ENCODE results near the gene BHLHE41. TPM values are rescaled to one million over a fixed set of nuclear protein-coding genes. Genes with fewer than 3 reads are reported as not detected.

The BHLHE41 gene
- total and polyA plus RNA-seq, 4 donors: 4.3 to 49.9 (median 9.1) TPM

- no peaks in the 10 kb centered on the region for H3K27me3 ChIP-seq (ENCODE audit: control insufficient read depth in 1 of 2, insufficient read depth in 2 of 2, low read length in 1 of 2)
- intact Hi-C loops (cut with DNase I): loop anchor here in 1 of 2 donors (5.0 to 10.0 kb wide), 2 partner anchors 148 to 409 kb away; no protein-coding TSS in a partner anchor
- ATAC-seq (ENCODE audit: low FRiP score) (peak; percentile 3), DNase-seq (no peak)
- no peaks in the 10 kb centered on the region for H3K36me3 ChIP-seq (ENCODE audit: control insufficient read depth in 1 of 2, insufficient read depth in 2 of 2, low read length in 1 of 2)
- 29 to 32% methylated on average over 6 of the region's 6 CpGs for WGBS, 2 donors
- H3K9me3 ChIP-seq (ENCODE audit: control insufficient read depth, low read length): no peaks in the 10 kb centered on the region
- no peak overlapping the region for H3K27ac ChIP-seq (ENCODE audit: low read depth in 1 of 2, low read length in 2 of 2)
- H3K4me3 ChIP-seq (ENCODE audit: low read length in 2 of 2): peak overlapping the region in 1 of 2 donors; percentile 60
- no peaks in the 10 kb centered on the region for H3K4me1 ChIP-seq (ENCODE audit: control insufficient read depth in 1 of 2, insufficient read depth in 2 of 2, low read length in 2 of 2)
Measured at GRCh38 chr12:26113181-26113654, 11.6 kb downstream of the BHLHE41 start.

- 90 to 92% methylated on average over 8 of the region's 8 CpGs for WGBS, 2 donors
- no peaks in the 10 kb centered on the region for H3K4me1 ChIP-seq (ENCODE audit: control insufficient read depth in 1 of 2, insufficient read depth in 2 of 2, low read length in 2 of 2)
Measured at GRCh38 chr12:26112703-26113147, 12.1 kb downstream of the BHLHE41 start.

GRCh38 chr12:26112232-26112631 is 12.6 kb downstream of the BHLHE41 start:
- H3K4me3 ChIP-seq (ENCODE audit: low read length in 2 of 2): no peak overlapping the region
- intact Hi-C loops (cut with DNase I): loop anchor here in 1 of 2 donors (5.0 to 10.0 kb wide), 2 partner anchors 147 to 410 kb away; no protein-coding TSS in a partner anchor
- 89% methylated on average over 6 of the region's 6 CpGs for WGBS, 2 donors
- no peaks in the 10 kb centered on the region for H3K36me3 ChIP-seq (ENCODE audit: control insufficient read depth in 1 of 2, insufficient read depth in 2 of 2, low read length in 1 of 2)
- no peaks in the 10 kb centered on the region for H3K4me1 ChIP-seq (ENCODE audit: control insufficient read depth in 1 of 2, insufficient read depth in 2 of 2, low read length in 2 of 2)
- DNase-seq (no peak), ATAC-seq (ENCODE audit: low FRiP score) (no peak)
- H3K27me3 ChIP-seq (ENCODE audit: control insufficient read depth in 1 of 2, insufficient read depth in 2 of 2, low read length in 1 of 2): no peaks in the 10 kb centered on the region
- H3K9me3 ChIP-seq (ENCODE audit: control insufficient read depth, low read length): no peaks in the 10 kb centered on the region
- H3K27ac ChIP-seq (ENCODE audit: low read depth in 1 of 2, low read length in 2 of 2): no peak overlapping the region

More at GRCh38 chr12:26112703-26113147, 12.1 kb downstream of the BHLHE41 start:
- Histone ChIP-seq H3K36me3 (ENCODE audit: control insufficient read depth in 1 of 2, insufficient read depth in 2 of 2, low read length in 1 of 2) (no peaks in the 10 kb centered on the region), H3K27ac (ENCODE audit: low read depth in 1 of 2, low read length in 2 of 2) (peak overlapping the region in 1 of 2 donors; percentile 37), H3K9me3 (ENCODE audit: control insufficient read depth, low read length) (no peaks in the 10 kb centered on the region), H3K27me3 (ENCODE audit: control insufficient read depth in 1 of 2, insufficient read depth in 2 of 2, low read length in 1 of 2) (no peaks in the 10 kb centered on the region), H3K4me3 (ENCODE audit: low read length in 2 of 2) (no peak overlapping the region)
- ATAC-seq (ENCODE audit: low FRiP score) (no peak), DNase-seq (no peak)
- intact Hi-C loops (cut with DNase I): loop anchor here in 1 of 2 donors (5.0 to 10.0 kb wide), 2 partner anchors 148 to 410 kb away; no protein-coding TSS in a partner anchor

DNA sequence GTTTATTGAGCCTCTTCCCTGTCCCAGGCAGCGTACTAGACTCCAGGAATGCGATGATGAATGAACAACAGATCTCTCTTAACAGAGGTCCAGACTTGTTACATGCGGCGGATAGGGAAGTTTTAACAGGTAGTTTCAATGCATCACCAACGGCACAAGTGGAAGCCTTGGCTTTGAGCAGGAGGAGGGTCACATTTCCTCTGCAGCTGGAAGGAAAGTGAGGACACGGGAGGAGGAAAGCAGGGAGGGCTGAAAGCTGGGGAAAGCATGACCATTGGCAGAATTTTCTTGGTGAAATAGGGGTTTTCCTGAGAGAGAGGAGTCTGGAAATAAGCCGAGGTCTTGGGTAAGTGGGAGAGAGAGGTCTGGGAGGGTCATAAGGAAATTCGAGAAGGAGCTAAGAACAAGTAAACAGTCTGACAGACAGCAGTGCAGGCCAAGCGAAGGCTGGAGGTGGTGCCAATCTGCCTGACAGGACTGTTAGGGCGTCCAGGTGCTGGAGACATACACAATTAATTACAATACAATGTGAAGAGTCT is 15.4 kb downstream of the BHLHE41 start:
- Histone ChIP-seq H3K9me3 (ENCODE audit: control insufficient read depth, low read length) (no peaks in the 10 kb centered on the region), H3K27ac (ENCODE audit: low read depth in 1 of 2, low read length in 2 of 2) (no peak overlapping the region), H3K36me3 (ENCODE audit: control insufficient read depth in 1 of 2, insufficient read depth in 2 of 2, low read length in 1 of 2) (no peaks in the 10 kb centered on the region), H3K4me3 (ENCODE audit: low read length in 2 of 2) (no peak overlapping the region), H3K4me1 (ENCODE audit: control insufficient read depth in 1 of 2, insufficient read depth in 2 of 2, low read length in 2 of 2) (no peaks in the 10 kb centered on the region), H3K27me3 (ENCODE audit: control insufficient read depth in 1 of 2, insufficient read depth in 2 of 2, low read length in 1 of 2) (no peaks in the 10 kb centered on the region)
- WGBS, 2 donors: 57 to 59% methylated on average over 10 of the region's 10 CpGs
- intact Hi-C loops (cut with DNase I): no loop called here
- DNase-seq (no peak), ATAC-seq (ENCODE audit: low FRiP score) (no peak)

- intact Hi-C loops (cut with DNase I): no loop called here
- WGBS, 2 donors: 93 to 95% methylated on average over 2 of the region's 2 CpGs
- H3K36me3 ChIP-seq (ENCODE audit: control insufficient read depth in 1 of 2, insufficient read depth in 2 of 2, low read length in 1 of 2): no peaks in the 10 kb centered on the region
- no peaks in the 10 kb centered on the region for H3K27me3 ChIP-seq (ENCODE audit: control insufficient read depth in 1 of 2, insufficient read depth in 2 of 2, low read length in 1 of 2)
- no peak for DNase-seq
- no peak for ATAC-seq (ENCODE audit: low FRiP score)
- H3K27ac ChIP-seq (ENCODE audit: low read depth in 1 of 2, low read length in 2 of 2): no peak overlapping the region
- no peak overlapping the region for H3K4me3 ChIP-seq (ENCODE audit: low read length in 2 of 2)
- no peaks in the 10 kb centered on the region for H3K9me3 ChIP-seq (ENCODE audit: control insufficient read depth, low read length)
- no peaks in the 10 kb centered on the region for H3K4me1 ChIP-seq (ENCODE audit: control insufficient read depth in 1 of 2, insufficient read depth in 2 of 2, low read length in 2 of 2)
Measured at GRCh38 chr12:26108915-26109314, 15.9 kb downstream of the BHLHE41 start.

DNA sequence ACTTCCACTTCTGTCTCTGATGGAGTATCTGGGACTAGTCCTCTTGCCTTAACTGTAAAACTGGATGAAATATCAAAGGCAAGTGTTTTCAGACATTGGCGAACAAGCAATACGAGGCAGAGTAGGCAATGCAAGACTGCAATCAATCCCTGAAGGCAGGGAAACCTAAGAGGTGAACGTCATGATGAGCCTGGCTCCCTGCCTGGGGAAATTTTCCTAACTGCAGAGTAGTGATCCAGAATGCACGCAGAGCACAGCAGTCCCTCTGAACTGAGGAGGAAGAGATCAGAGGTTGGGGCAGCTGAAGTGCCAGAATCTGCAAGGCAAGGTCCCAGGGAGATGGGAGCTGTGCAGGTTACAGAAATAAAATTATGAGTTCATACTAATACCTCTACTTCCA is 18.5 kb downstream of the BHLHE41 start:
- H3K4me3 ChIP-seq (ENCODE audit: low read length in 2 of 2): no peak overlapping the region
- no peaks in the 10 kb centered on the region for H3K36me3 ChIP-seq (ENCODE audit: control insufficient read depth in 1 of 2, insufficient read depth in 2 of 2, low read length in 1 of 2)
- H3K9me3 ChIP-seq (ENCODE audit: control insufficient read depth, low read length): no peaks in the 10 kb centered on the region
- intact Hi-C loops (cut with DNase I): no loop called here
- H3K27me3 ChIP-seq (ENCODE audit: control insufficient read depth in 1 of 2, insufficient read depth in 2 of 2, low read length in 1 of 2): no peaks in the 10 kb centered on the region
- DNase-seq (no peak), ATAC-seq (ENCODE audit: low FRiP score) (no peak)
- no peak overlapping the region for H3K27ac ChIP-seq (ENCODE audit: low read depth in 1 of 2, low read length in 2 of 2)
- H3K4me1 ChIP-seq (ENCODE audit: control insufficient read depth in 1 of 2, insufficient read depth in 2 of 2, low read length in 2 of 2): no peaks in the 10 kb centered on the region
- 75 to 77% methylated on average over 4 of the region's 4 CpGs for WGBS, 2 donors

- WGBS, 2 donors: 80 to 81% methylated on average over 5 of the region's 5 CpGs
- no peaks in the 10 kb centered on the region for H3K36me3 ChIP-seq (ENCODE audit: control insufficient read depth in 1 of 2, insufficient read depth in 2 of 2, low read length in 1 of 2)
- no peaks in the 10 kb centered on the region for H3K9me3 ChIP-seq (ENCODE audit: control insufficient read depth, low read length)
- intact Hi-C loops (cut with DNase I): no loop called here
- no peak overlapping the region for H3K4me3 ChIP-seq (ENCODE audit: low read length in 2 of 2)
- ATAC-seq (ENCODE audit: low FRiP score) (peak; percentile 49), DNase-seq (no peak)
- H3K4me1 ChIP-seq (ENCODE audit: control insufficient read depth in 1 of 2, insufficient read depth in 2 of 2, low read length in 2 of 2): no peaks in the 10 kb centered on the region
- no peak overlapping the region for H3K27ac ChIP-seq (ENCODE audit: low read depth in 1 of 2, low read length in 2 of 2)
- H3K27me3 ChIP-seq (ENCODE audit: control insufficient read depth in 1 of 2, insufficient read depth in 2 of 2, low read length in 1 of 2): no peaks in the 10 kb centered on the region
Measured at GRCh38 chr12:26102953-26103352, 21.9 kb downstream of the BHLHE41 start.

- Histone ChIP-seq H3K4me1 (ENCODE audit: control insufficient read depth in 1 of 2, insufficient read depth in 2 of 2, low read length in 2 of 2) (no peaks in the 10 kb centered on the region), H3K4me3 (ENCODE audit: low read length in 2 of 2) (no peak overlapping the region), H3K27ac (ENCODE audit: low read depth in 1 of 2, low read length in 2 of 2) (no peak overlapping the region), H3K27me3 (ENCODE audit: control insufficient read depth in 1 of 2, insufficient read depth in 2 of 2, low read length in 1 of 2) (no peaks in the 10 kb centered on the region), H3K36me3 (ENCODE audit: control insufficient read depth in 1 of 2, insufficient read depth in 2 of 2, low read length in 1 of 2) (no peaks in the 10 kb centered on the region), H3K9me3 (ENCODE audit: control insufficient read depth, low read length) (no peaks in the 10 kb centered on the region)
- 75 to 77% methylated on average over 4 of the region's 4 CpGs for WGBS, 2 donors
- DNase-seq (no peak), ATAC-seq (ENCODE audit: low FRiP score) (no peak)
- intact Hi-C loops (cut with DNase I): no loop called here
Measured at GRCh38 chr12:26101763-26102162, 23.1 kb downstream of the BHLHE41 start.

- Histone ChIP-seq H3K27me3 (ENCODE audit: control insufficient read depth in 1 of 2, insufficient read depth in 2 of 2, low read length in 1 of 2) (no peaks in the 10 kb centered on the region), H3K4me1 (ENCODE audit: control insufficient read depth in 1 of 2, insufficient read depth in 2 of 2, low read length in 2 of 2) (no peaks in the 10 kb centered on the region), H3K27ac (ENCODE audit: low read depth in 1 of 2, low read length in 2 of 2) (no peak overlapping the region), H3K36me3 (ENCODE audit: control insufficient read depth in 1 of 2, insufficient read depth in 2 of 2, low read length in 1 of 2) (no peaks in the 10 kb centered on the region), H3K9me3 (ENCODE audit: control insufficient read depth, low read length) (no peaks in the 10 kb centered on the region), H3K4me3 (ENCODE audit: low read length in 2 of 2) (no peak overlapping the region)
- intact Hi-C loops (cut with DNase I): no loop called here
- no peak for ATAC-seq (ENCODE audit: low FRiP score)
- 63 to 70% methylated on average over 3 of the region's 3 CpGs for WGBS, 2 donors
- DNase-seq: no peak
Measured at GRCh38 chr12:26101350-26101734, 23.5 kb downstream of the BHLHE41 start.

All from aorta (tissue), 5 donors.